Retinal pigment epithelial cell (primary cell): Measurements from ENCODE around the gene LRRC57.

Experiments
- DNase-seq: peaks from one replicate; pipeline ENCODE4 v3.0.0-alpha.2; 2010; ENCODE audit warnings: low read depth
- H3K4me3 ChIP-seq: 2 replicates; pipeline ENCODE4 v1.5.1; 2011; ENCODE audit warnings: mild to moderate bottlenecking, low read length, control low read depth, moderate library complexity
- CTCF ChIP-seq: conservative IDR thresholded peaks from 2 replicates; pipeline ENCODE4 v1.5.1; 2011; ENCODE audit warnings: low read depth, low read length, control low read depth, inconsistent platforms

Gene LRRC57

GRCh38 chr15:42590619-42591237 lies 42.1 kb upstream of the LRRC57 start:
- no peak for TF ChIP-seq CTCF
- no peak overlapping the region for H3K4me3 ChIP-seq
- DNase-seq: no peak

GRCh38 chr15:42584031-42584765 lies 35.6 kb upstream of the LRRC57 start:
- no peak for DNase-seq
- H3K4me3 ChIP-seq: no peak overlapping the region
- no peak for TF ChIP-seq CTCF

- H3K4me3 ChIP-seq: no peak overlapping the region
- no peak for DNase-seq
- no peak for TF ChIP-seq CTCF
Observed at GRCh38 chr15:42582569-42583375, 34.2 kb upstream of the LRRC57 start.

- DNase-seq: no peak
- TF ChIP-seq CTCF: no peak
- H3K4me3 ChIP-seq: peak overlapping the region; percentile 49
Observed at GRCh38 chr15:42581272-42581730, 32.7 kb upstream of the LRRC57 start.

- H3K4me3 ChIP-seq: no peak overlapping the region
- no peak for DNase-seq
- TF ChIP-seq CTCF: no peak
Observed at GRCh38 chr15:42578984-42579537, 30.5 kb upstream of the LRRC57 start.

GRCh38 chr15:42577514-42578031 lies 29.0 kb upstream of the LRRC57 start:
- DNase-seq: no peak
- TF ChIP-seq CTCF: no peak
- no peak overlapping the region for H3K4me3 ChIP-seq
